CD4-positive, alpha-beta T cell (primary cell): ENCODE data around the gene PARL. TPM values are rescaled to one million over a fixed set of nuclear protein-coding genes. Genes with fewer than 3 reads are reported as not detected.

ENCODE experiments used
- ATAC-seq: fragments of 200-7000 bp; cut with Tn5 transposase; one replicate; pipeline ENCODE4 v1.10.0; 2022; ENCODE audit warnings: mild to moderate bottlenecking; ENCODE audit not compliant: poor library complexity
- CTCF ChIA-PET: fragments of 350-600 bp; sonication (Branson Sonifier 250); formaldehyde crosslinking; loops from one replicate; lab custom pipeline; 2021; ENCODE audit warnings: antibody characterized with exemption, inconsistent platforms; lab: Charles Lee
- POLR2A ChIA-PET: fragments of 350-600 bp; sonication (Branson Sonifier 250); formaldehyde crosslinking; loops from one replicate; lab custom pipeline; 2021; ENCODE audit warnings: antibody characterized with exemption, inconsistent platforms; lab: Charles Lee
- DNase-seq, 14 experiments: peaks; one replicate each; pipeline ENCODE4 v3.0.0-alpha.2; 2013 to 2020; ENCODE audit warnings: mixed read lengths in 2 of 14
- H3K27ac ChIP-seq, 2 donors: one replicate each; pipeline versions ENCODE4 v1.5.1 to v1.7.0; 2013; ENCODE audit warnings: low read length in 2 of 2, low read depth in 1 of 2, mild to moderate bottlenecking in 1 of 2
- H3K27me3 ChIP-seq, 2 experiments: 1 replicate in 1 of 2; 2 replicates in 1 of 2; pipeline versions ENCODE4 v1.6.1 to v1.7.0; 2013; ENCODE audit warnings: low read length in 2 of 2, control low read depth in 1 of 2, mild to moderate bottlenecking in 1 of 2, moderate library complexity in 1 of 2; ENCODE audit not compliant: insufficient read depth in 2 of 2, control insufficient read depth in 1 of 2
- H3K36me3 ChIP-seq: one replicate; pipeline ENCODE4 v1.6.1; 2013; ENCODE audit warnings: low read length, control low read depth; ENCODE audit not compliant: insufficient read depth
- H3K4me1 ChIP-seq: one replicate; pipeline ENCODE4 v1.6.1; 2013; ENCODE audit warnings: low read length, control low read depth; ENCODE audit not compliant: insufficient read depth
- H3K4me3 ChIP-seq: one replicate; pipeline ENCODE4 v1.5.1; 2013; ENCODE audit warnings: mild to moderate bottlenecking, low read length, moderate library complexity
- H3K9me3 ChIP-seq, 2 experiments: 1 replicate in 1 of 2; 2 replicates in 1 of 2; pipeline versions ENCODE4 v1.6.1 to v1.7.0; 2013; ENCODE audit warnings: low read length in 2 of 2, mild to moderate bottlenecking in 2 of 2, control low read depth in 1 of 2, moderate library complexity in 1 of 2; ENCODE audit not compliant: control insufficient read depth in 1 of 2, insufficient read depth in 1 of 2
- H3K27ac Mint-ChIP-seq: one replicate; pipeline ENCODE4 v1.8.0; 2020; ENCODE audit warnings: mixed read lengths
- H3K27me3 Mint-ChIP-seq: one replicate; pipeline ENCODE4 v1.8.0; 2021; ENCODE audit warnings: mixed read lengths
- H3K36me3 Mint-ChIP-seq: one replicate; pipeline ENCODE4 v1.8.0; 2021; ENCODE audit warnings: low read depth, mixed read lengths
- H3K4me1 Mint-ChIP-seq: one replicate; pipeline ENCODE4 v1.8.0; 2021; ENCODE audit warnings: low read depth, mixed read lengths
- H3K4me3 Mint-ChIP-seq: one replicate; pipeline ENCODE4 v1.8.0; 2020; ENCODE audit warnings: mild to moderate bottlenecking, mixed read lengths
- H3K9me3 Mint-ChIP-seq: one replicate; pipeline ENCODE4 v1.8.0; 2020; ENCODE audit warnings: mixed read lengths
- CTCF ChIP-seq: fragments of 200-600 bp; IDR thresholded peaks from one replicate; pipeline ENCODE4 v1.8.0; 2022; ENCODE audit warnings: antibody characterized with exemption, mild to moderate bottlenecking
- intact Hi-C, 2 experiments: fragments of 100-400 bp; cut with DNase I in 1 of 2; cut with micrococcal nuclease in 1 of 2; formaldehyde crosslinking; loops; one replicate each; pipeline versions ENCODE4 v1.15.1 to v1.9.0; 2023 to 2025; cut with DNase I, micrococcal nuclease
- total RNA-seq, 174 experiments: library from RNA in 2 of 174; stranded (reverse) in 2 of 174; gene quantifications; one replicate each; pipeline ENCODE4 v1.2.3 and lab custom pipeline; 2021 to 2026

Gene PARL
- total RNA-seq, 2 experiments from 2014 or later = 36.9 to 40.0 TPM

GRCh38 chr3:183895296-183895695, 10.6 kb upstream of the PARL start:
- TF ChIP-seq CTCF = peak; percentile 75
- Histone ChIP-seq H3K27me3 (peaks cover 5 to 6% of the 10 kb centered on the region in 2 experiments), H3K27ac (no peak overlapping the region), H3K4me1 (peaks cover 4% of the 10 kb centered on the region), H3K4me3 (no peak overlapping the region), H3K9me3 (peaks cover 0 to 3% of the 10 kb centered on the region in 2 experiments), H3K36me3 (no peaks in the 10 kb centered on the region)
- peak; percentile 88 for ATAC-seq
- Mint-ChIP-seq H3K4me3 (no peak overlapping the region), H3K36me3 (no peaks in the 10 kb centered on the region), H3K9me3 (no peaks in the 10 kb centered on the region), H3K4me1 (no peaks in the 10 kb centered on the region), H3K27me3 (peaks cover 13% of the 10 kb centered on the region), H3K27ac (no peak overlapping the region)
- ChIA-PET POLR2A (interaction anchor here (1.1 kb wide), 1 partner anchor 11 kb away, joined by 8 read pairs; the partner anchor contains the start of gene PARL), CTCF (interaction anchor here (0.5 to 2.8 kb wide), 13 partner anchors 10 to 792 kb away, joined by 3 to 24 read pairs (median 4); partner anchors contain the start of genes ABCC5 and PARL)
- intact Hi-C loops = loop anchor here (1.0 to 10.0 kb wide), 8 partner anchors 122 to 649 kb away; partner anchors contain the start of genes ABCC5 (in 2 of the 2), ALG3 (in 1 of the 2), CLCN2 (in 1 of the 2) and EEF1AKMT4 (in 1 of the 2)
- peak in 9 of 14 experiments; percentile 6 to 76 (median 20) for DNase-seq

GRCh38 chr3:183892610-183893214, 8.0 kb upstream of the PARL start:
- ATAC-seq (no peak), DNase-seq (no peak)
- POLR2A ChIA-PET = no interaction called here
- Mint-ChIP-seq H3K4me3 (no peak overlapping the region), H3K36me3 (no peaks in the 10 kb centered on the region), H3K27me3 (peaks cover 13% of the 10 kb centered on the region), H3K27ac (no peak overlapping the region), H3K4me1 (no peaks in the 10 kb centered on the region), H3K9me3 (no peaks in the 10 kb centered on the region)
- CTCF ChIA-PET = interaction anchor here (0.9 kb wide), 1 partner anchor 8 kb away, joined by 4 read pairs; the partner anchor contains the start of gene PARL
- no peak for TF ChIP-seq CTCF
- Histone ChIP-seq H3K4me1 (peaks cover 4% of the 10 kb centered on the region), H3K27ac (no peak overlapping the region), H3K4me3 (no peak overlapping the region), H3K9me3 (no peaks in the 10 kb centered on the region), H3K36me3 (no peaks in the 10 kb centered on the region), H3K27me3 (peaks cover 3 to 6% of the 10 kb centered on the region in 2 experiments)
- intact Hi-C loops = loop anchor here in 1 of 2 experiments (10.0 kb wide), 1 partner anchor 472 kb away; the partner anchor contains the start of genes CLCN2 and POLR2H

GRCh38 chr3:183885766-183886165, 1.1 kb upstream of the PARL start:
- Histone ChIP-seq H3K4me1 (peaks cover 31% of the 10 kb centered on the region), H3K27ac (no peak overlapping the region), H3K9me3 (no peaks in the 10 kb centered on the region), H3K4me3 (no peak overlapping the region), H3K36me3 (no peaks in the 10 kb centered on the region), H3K27me3 (no peaks in the 10 kb centered on the region)
- TF ChIP-seq CTCF = no peak
- H3K27me3 Mint-ChIP-seq = no peaks in the 10 kb centered on the region
- ChIA-PET POLR2A (interaction anchor here (2.1 kb wide), 1 partner anchor 70 kb away, joined by 9 read pairs; no protein-coding TSS in a partner anchor), CTCF (interaction anchor here (1.1 to 2.6 kb wide), 3 partner anchors 10 to 60 kb away, joined by 3 to 24 read pairs (median 3); partner anchors contain the start of gene MAP6D1)
- H3K4me3 Mint-ChIP-seq = peak overlapping the region; percentile 84
- DNase-seq = no peak
- H3K9me3 Mint-ChIP-seq = no peaks in the 10 kb centered on the region
- H3K27ac Mint-ChIP-seq = no peak overlapping the region
- H3K4me1 Mint-ChIP-seq = peaks cover 32% of the 10 kb centered on the region
- no peak for ATAC-seq
- H3K36me3 Mint-ChIP-seq = peaks cover 15% of the 10 kb centered on the region
- intact Hi-C loops = loop anchor here in 1 of 2 experiments (2.0 to 10.0 kb wide), 7 partner anchors 131 to 1699 kb away; partner anchors contain the start of genes ABCC5, ALG3, EEF1AKMT4 and KLHL24
